T-helper 1 cell treated with Interleukin-12 subunit alpha and Interleukin-12 subunit beta and Interleukin-4 antibody, amounts not matched to agents 30 μg/mL and 1 μg/mL, for 36 hours (primary cell): ENCODE measurements around the gene EPS8L3.
"Not testable (repeated sequence)": the region's sequence is repeated elsewhere in the genome, so short reads cannot be mapped to it uniquely, and the experiment has no call there.

Experiments used
- H3K27ac Mint-ChIP-seq: one replicate; pipeline ENCODE4 v1.8.0; 2021; ENCODE audit warnings: mild to moderate bottlenecking, mixed read lengths
- H3K27me3 Mint-ChIP-seq: one replicate; pipeline ENCODE4 v1.8.0; 2021; ENCODE audit warnings: low read depth, mixed read lengths
- H3K36me3 Mint-ChIP-seq: one replicate; pipeline ENCODE4 v1.8.0; 2021; ENCODE audit warnings: low read depth, mixed read lengths
- H3K4me1 Mint-ChIP-seq: one replicate; pipeline ENCODE4 v1.8.0; 2021; ENCODE audit warnings: low read depth, mixed read lengths
- H3K4me3 Mint-ChIP-seq: one replicate; pipeline ENCODE4 v1.8.0; 2021; ENCODE audit warnings: mild to moderate bottlenecking, moderate library complexity, mixed read lengths
- H3K9me3 Mint-ChIP-seq: one replicate; pipeline ENCODE4 v1.8.0; 2021; ENCODE audit warnings: mixed read lengths

EPS8L3 gene

DNA sequence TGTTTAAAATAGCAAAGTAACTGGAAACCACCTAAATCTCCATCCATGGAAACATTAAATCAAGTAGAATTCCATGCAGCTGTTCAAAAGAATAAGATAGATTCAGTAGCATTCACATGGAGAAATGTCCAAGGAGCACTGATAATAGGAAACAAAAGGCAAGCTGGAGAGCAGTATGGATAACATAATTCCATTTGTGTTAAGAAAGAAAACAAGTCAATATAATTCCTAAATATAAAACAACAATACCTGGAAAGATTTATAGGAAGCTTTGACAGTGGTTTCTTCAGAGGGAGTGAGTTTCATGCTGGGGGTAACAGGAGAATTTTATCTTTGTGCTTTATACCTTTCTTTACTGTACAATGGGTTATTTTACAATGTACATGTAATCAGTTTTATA lies 36.6 kb upstream of the EPS8L3 start:
- Mint-ChIP-seq H3K4me1 (peaks cover 72% of the 10 kb centered on the region), H3K4me3 (peak overlapping the region; percentile 43), H3K27me3 (no peaks in the 10 kb centered on the region), H3K9me3 (no peaks in the 10 kb centered on the region), H3K27ac (peak overlapping the region; percentile 69), H3K36me3 (peaks cover 14% of the 10 kb centered on the region)

- H3K9me3 Mint-ChIP-seq: no peaks in the 10 kb centered on the region
- no peak overlapping the region for H3K4me3 Mint-ChIP-seq
- peaks cover 14% of the 10 kb centered on the region for H3K36me3 Mint-ChIP-seq
- peak overlapping the region; percentile 42 for H3K27ac Mint-ChIP-seq
- peaks cover 73% of the 10 kb centered on the region for H3K4me1 Mint-ChIP-seq
- H3K27me3 Mint-ChIP-seq: no peaks in the 10 kb centered on the region
Measured at GRCh38 chr1:109799445-109799844, 35.7 kb upstream of the EPS8L3 start.

- Mint-ChIP-seq H3K4me1 (peaks cover 65% of the 10 kb centered on the region), H3K36me3 (peaks cover 14% of the 10 kb centered on the region), H3K4me3 (peak overlapping the region; percentile 11), H3K27ac (peak overlapping the region; percentile 94)
- not testable (repeated sequence) for H3K9me3 Mint-ChIP-seq, H3K27me3 Mint-ChIP-seq
Measured at GRCh38 chr1:109797303-109797595, 33.5 kb upstream of the EPS8L3 start.

DNA sequence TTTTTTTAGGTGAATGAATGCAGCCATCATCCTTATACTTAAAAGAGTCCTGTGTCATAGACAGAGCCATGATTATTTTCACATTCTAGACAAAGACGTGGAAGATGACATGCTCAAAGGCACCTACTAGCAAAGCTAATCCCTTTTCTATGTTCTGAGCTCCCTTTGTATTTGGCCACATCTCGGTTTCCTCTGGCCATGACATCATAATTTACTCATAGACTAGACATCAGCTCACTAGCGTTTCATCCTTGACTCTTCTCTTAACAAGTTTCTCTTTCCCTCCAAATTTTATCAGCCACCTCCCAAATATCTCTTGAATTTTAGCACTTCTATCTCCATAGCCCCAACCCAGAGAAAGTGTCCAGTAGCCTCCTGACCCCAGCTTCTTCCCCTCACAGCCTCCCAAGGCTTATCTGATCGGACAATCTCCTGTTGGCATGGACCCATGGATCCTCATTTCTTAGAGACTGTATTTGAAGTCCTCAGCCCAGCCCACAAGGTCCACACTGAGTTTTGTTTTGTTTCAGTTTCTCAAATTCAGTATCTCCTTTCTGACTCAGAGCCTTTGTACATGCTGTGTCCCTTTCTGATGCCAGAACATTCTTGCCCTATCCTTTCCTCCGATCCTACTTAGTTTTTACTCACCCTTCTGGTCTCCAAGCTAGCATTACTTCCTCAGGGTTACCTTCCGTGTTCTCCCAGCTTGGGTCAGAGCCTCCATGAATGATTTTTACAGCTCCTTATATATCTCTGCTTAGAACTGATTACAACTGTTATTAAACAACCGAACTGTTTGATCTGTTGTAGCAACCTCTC lies 33.0 kb upstream of the EPS8L3 start:
- Mint-ChIP-seq H3K27me3 (no peaks in the 10 kb centered on the region), H3K27ac (peak overlapping the region; percentile 94), H3K4me3 (peak overlapping the region; percentile 11), H3K9me3 (no peaks in the 10 kb centered on the region), H3K36me3 (peaks cover 14% of the 10 kb centered on the region), H3K4me1 (peaks cover 60% of the 10 kb centered on the region)

DNA sequence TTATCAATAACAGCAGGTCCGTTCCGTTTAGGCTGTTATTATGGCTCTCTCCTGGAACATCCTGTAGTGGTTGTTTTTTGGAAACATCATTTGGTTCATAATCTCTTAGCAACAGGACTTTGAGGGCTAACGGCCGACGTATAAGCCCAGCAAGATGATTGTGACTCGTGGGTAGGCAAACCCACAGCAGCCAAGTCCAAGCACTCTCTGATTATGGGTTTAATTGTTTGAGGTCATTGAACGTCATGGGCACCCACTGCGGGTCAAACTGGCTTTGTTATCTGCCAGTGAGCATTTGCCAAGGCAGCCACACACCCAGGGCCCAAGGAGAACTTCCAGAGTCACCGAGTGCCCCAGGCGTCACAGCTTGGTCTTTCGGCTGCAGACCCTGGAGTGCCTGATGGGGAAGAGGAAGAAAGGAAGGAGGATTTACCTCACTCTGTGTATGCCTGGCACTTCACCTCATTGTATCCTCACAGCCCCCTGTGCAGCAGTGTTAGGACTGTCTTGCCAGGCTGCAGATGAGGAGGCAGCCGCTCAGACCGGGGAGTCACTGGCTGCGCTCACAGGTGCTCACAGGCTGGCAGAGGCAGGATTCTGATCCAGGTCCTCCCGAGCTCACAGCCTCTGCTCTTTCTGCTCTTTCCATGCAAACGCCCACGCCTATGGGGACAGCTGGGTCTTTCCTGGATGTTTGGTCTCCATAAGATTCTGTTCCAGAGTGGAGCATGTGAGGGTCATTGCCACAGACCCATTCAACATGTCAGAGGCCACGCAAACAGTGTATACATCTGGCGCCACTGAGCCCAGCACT lies 30.8 kb upstream of the EPS8L3 start:
- Mint-ChIP-seq H3K27me3 (no peaks in the 10 kb centered on the region), H3K4me3 (no peak overlapping the region), H3K4me1 (peaks cover 64% of the 10 kb centered on the region), H3K27ac (no peak overlapping the region), H3K9me3 (no peaks in the 10 kb centered on the region), H3K36me3 (peaks cover 11% of the 10 kb centered on the region)

DNA sequence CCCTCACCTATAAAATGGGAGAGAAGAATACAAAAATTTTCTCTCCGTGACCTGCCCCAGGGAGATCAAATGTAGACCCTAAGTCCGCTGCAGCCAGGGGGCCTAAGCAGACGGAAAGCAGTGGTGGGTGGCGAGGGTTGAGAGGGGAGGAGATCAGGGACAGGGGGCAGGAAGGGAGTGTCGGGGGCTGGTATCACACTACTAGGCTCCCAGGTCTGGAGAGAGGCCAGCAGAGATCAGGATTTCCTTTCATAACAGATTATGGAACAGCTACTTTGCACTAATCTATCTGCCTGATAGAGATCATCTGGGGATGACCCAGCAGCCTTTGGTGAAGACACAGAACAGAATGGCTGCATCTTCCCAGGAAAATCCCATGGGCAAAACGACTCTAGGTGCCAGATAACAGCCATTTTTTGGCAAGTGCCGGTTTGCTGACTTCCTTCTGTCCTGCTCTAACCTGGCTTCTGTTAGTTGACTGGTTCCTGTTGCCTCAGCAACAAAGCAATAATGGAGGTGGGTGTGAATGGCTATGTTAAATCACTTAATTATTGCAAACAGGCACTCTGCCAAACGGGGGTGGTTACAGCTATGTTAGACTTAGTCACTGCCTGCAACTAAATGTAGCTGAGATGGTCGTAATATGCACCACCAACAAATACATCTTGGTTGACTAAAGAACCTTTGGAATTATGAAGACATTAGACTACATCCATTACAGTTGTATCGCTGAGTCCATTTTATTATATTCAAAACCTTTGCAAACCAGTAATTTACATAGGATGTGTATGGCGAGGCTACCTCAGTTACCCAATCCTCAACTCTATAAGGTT lies 30.0 kb upstream of the EPS8L3 start:
- no peaks in the 10 kb centered on the region for H3K9me3 Mint-ChIP-seq
- peaks cover 66% of the 10 kb centered on the region for H3K4me1 Mint-ChIP-seq
- H3K4me3 Mint-ChIP-seq: no peak overlapping the region
- peak overlapping the region; percentile 11 for H3K27ac Mint-ChIP-seq
- H3K36me3 Mint-ChIP-seq: peaks cover 8% of the 10 kb centered on the region
- H3K27me3 Mint-ChIP-seq: no peaks in the 10 kb centered on the region

DNA sequence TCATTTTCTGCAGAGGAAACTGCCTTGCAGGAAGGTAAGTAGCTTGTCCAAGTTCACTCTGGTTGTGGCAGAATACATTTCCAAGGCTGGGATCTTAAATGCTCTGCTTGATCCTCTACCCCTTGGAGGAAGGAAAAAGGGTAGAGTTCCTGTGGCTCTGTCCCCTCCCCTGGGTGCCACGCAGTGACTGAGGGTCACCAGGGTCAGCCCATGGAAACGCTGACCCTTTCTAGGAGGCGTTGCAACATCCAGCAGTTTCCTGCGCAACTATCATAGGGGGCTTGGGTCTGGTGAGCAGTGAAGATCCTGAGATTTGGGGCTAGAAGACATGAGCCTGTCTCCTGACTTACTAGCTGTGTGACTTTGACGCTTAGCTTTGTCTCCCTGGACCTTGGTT lies 29.4 kb upstream of the EPS8L3 start:
- Mint-ChIP-seq H3K4me3 (no peak overlapping the region), H3K36me3 (peaks cover 8% of the 10 kb centered on the region), H3K4me1 (peaks cover 63% of the 10 kb centered on the region), H3K9me3 (no peaks in the 10 kb centered on the region), H3K27ac (peak overlapping the region; percentile 11), H3K27me3 (no peaks in the 10 kb centered on the region)

DNA sequence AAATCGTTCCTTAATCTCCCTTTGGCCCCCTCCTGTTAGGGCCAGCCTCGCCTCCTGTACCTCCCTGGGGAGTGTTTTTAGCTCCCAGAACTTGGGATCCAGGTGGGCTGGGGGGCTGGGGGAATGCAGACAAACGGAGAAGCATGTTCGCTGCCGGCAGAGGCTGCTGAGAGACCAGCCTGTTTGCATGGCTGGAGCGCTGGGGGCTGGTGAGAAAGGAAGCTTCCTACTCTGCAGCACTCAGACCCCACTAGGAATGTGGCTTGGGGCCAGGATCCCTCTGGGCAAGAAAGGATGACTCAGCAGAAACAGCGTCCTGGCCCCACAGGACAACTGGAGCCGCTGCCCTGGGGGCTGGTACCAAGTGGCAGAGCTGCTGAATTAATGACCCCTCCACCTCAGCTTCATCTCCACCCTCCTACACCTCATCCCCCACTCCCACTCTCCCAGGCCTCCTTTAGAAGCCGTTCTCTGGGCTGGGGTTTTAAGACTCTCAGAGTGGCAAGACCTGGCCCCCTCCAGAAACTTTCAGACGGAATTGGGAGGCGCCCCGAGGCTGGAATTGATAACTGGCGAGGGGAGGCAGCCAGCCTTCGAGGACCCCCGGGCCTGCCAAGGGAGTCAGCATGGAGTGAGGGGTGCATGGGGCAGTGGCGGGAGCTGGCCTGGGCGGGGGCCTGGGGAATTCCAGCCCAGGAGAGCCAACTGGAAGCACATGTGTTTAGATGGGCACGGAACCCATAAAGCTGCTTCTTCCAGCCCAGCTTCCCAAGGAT lies 28.5 kb upstream of the EPS8L3 start:
- H3K36me3 Mint-ChIP-seq: peaks cover 6% of the 10 kb centered on the region
- H3K4me3 Mint-ChIP-seq: no peak overlapping the region
- peaks cover 57% of the 10 kb centered on the region for H3K4me1 Mint-ChIP-seq
- no peaks in the 10 kb centered on the region for H3K9me3 Mint-ChIP-seq
- H3K27ac Mint-ChIP-seq: no peak overlapping the region
- H3K27me3 Mint-ChIP-seq: no peaks in the 10 kb centered on the region

- Mint-ChIP-seq H3K27ac (peak overlapping the region; percentile 89), H3K9me3 (no peaks in the 10 kb centered on the region), H3K27me3 (no peaks in the 10 kb centered on the region), H3K4me3 (no peak overlapping the region), H3K4me1 (peaks cover 54% of the 10 kb centered on the region), H3K36me3 (peaks cover 2% of the 10 kb centered on the region)
Measured at GRCh38 chr1:109791495-109792043, 27.8 kb upstream of the EPS8L3 start.

- Mint-ChIP-seq H3K4me3 (peak overlapping the region; percentile 14), H3K9me3 (no peaks in the 10 kb centered on the region), H3K4me1 (peaks cover 58% of the 10 kb centered on the region), H3K36me3 (peaks cover 2% of the 10 kb centered on the region), H3K27me3 (no peaks in the 10 kb centered on the region), H3K27ac (peak overlapping the region; percentile 89)
Measured at GRCh38 chr1:109790735-109791494, 27.2 kb upstream of the EPS8L3 start.

DNA sequence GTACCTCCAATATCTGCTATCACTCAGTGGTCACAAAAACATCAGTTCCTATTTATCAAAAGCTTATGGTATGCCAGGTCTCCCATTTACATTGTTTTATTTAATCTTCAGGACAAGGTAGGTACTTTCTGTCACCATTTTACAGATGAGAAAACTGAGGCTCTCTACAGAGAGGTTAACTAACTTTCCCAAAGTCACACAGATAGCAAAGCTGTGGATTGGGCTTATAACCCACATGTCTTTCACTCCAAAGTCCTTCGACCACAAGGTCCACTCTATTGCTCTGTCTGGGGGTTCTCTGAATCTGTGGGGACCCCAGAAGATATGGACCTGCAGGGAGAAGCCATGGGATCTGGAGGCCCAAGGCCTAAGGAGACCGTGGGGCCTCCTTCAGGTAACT lies 26.6 kb upstream of the EPS8L3 start:
- H3K4me3 Mint-ChIP-seq: peak overlapping the region; percentile 14
- peaks cover 2% of the 10 kb centered on the region for H3K36me3 Mint-ChIP-seq
- H3K27me3 Mint-ChIP-seq: no peaks in the 10 kb centered on the region
- no peaks in the 10 kb centered on the region for H3K9me3 Mint-ChIP-seq
- peaks cover 58% of the 10 kb centered on the region for H3K4me1 Mint-ChIP-seq
- H3K27ac Mint-ChIP-seq: peak overlapping the region; percentile 89

DNA sequence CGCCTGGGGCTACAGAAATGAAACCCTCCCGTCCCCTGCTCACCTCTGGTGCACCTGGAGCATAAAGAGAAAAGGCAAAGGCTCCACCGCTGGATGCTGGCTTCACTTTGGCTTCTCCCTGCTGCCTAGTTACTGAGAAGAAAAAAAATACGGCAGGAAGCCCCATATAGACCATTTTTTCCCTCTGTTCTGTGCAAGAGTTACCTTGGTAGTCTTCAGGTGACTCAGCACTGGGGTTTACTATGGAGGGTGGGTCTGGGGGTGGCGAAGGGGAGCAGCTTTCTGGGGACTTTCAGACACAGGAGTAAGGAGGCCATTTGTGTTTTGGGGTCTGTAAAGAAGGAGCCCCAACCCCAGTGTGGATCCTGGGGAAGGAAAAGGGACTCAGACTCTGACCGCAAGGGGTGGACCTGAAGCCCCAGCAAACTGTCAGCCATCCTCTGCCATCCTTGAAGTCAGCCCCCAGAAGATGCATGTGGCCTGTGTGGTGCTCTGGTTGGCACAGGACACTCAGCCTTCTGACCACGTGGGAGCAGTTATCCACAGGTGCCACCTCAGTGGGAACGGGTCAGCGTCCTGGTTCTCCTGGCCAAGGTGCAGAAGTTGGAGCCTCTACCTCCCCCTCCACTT lies 25.9 kb upstream of the EPS8L3 start:
- peak overlapping the region; percentile 89 for H3K27ac Mint-ChIP-seq
- peaks cover 55% of the 10 kb centered on the region for H3K4me1 Mint-ChIP-seq
- no peaks in the 10 kb centered on the region for H3K27me3 Mint-ChIP-seq
- H3K9me3 Mint-ChIP-seq: no peaks in the 10 kb centered on the region
- peaks cover 2% of the 10 kb centered on the region for H3K36me3 Mint-ChIP-seq
- peak overlapping the region; percentile 43 for H3K4me3 Mint-ChIP-seq
